ENCODE measurements around the gene TMEM190. TPM values are rescaled to one million over a fixed set of nuclear protein-coding genes. Genes with fewer than 3 reads are reported as not detected.

The TMEM190 gene
- total and polyA plus RNA-seq, 9 of the 15 experiments (the other 6 are each of a cell fraction or from before 2014, with no cell fraction given): not detected

DNA sequence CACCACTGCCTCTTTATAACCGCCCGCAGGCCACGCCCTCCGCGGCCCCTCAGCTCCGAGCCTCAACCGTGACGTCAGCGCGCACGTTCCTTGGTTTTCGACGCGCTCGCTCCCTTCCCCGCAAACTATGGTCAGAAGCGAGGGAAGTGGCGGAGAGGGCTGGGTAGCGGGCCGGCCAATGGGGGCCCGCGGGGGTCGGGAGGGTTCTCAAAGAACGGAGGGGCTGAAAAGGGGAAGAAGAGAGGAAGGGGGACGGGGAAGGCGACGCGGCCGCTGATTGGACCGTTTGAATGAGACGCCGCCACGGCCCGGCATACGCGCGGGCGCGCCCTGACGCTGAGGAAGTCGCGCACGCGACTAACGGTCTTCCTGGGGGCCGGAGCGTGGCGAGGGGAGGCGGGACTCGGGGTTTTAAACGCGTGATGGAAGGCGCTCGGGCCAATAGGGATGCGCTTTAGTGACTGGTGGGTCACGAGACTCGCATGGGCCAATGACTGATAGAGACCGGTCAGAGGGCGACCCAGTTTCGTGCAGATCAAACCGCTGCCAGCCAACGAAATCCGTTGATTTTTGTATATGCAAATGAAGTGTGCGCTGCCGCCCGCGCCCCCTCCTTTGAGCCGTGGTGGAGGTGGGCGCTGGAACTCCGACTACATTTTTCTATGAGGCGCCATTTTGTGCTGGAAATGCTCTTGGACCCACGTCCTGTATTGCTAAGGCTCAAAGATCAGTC is 31.3 kb downstream of the TMEM190 start (continued):
- TF ChIP-seq ZNF133 (CRISPR knock-in tag; IDR thresholded peaks at IDR 0.05): no peak
- no peak for TF ChIP-seq TRIM28 (IDR thresholded peaks at IDR 0.05)
- TF ChIP-seq HDAC6 (IDR thresholded peaks at IDR 0.05; ENCODE audit: low read depth, low read length): no peak
- no peak; the same call in 1 of the 2 replicates for TF ChIP-seq KLF6 (CRISPR knock-in tag; IDR thresholded peaks at IDR 0.05; ENCODE audit: borderline replicate concordance)
- TF ChIP-seq LCOR (CRISPR knock-in tag; IDR thresholded peaks at IDR 0.05): peak; percentile 98
- TF ChIP-seq ETV5 (CRISPR knock-in tag; IDR thresholded peaks at IDR 0.05; ENCODE audit: low read depth): peak; percentile 84; the same call in 1 of the 2 replicates
- TF ChIP-seq, protein P1, sequence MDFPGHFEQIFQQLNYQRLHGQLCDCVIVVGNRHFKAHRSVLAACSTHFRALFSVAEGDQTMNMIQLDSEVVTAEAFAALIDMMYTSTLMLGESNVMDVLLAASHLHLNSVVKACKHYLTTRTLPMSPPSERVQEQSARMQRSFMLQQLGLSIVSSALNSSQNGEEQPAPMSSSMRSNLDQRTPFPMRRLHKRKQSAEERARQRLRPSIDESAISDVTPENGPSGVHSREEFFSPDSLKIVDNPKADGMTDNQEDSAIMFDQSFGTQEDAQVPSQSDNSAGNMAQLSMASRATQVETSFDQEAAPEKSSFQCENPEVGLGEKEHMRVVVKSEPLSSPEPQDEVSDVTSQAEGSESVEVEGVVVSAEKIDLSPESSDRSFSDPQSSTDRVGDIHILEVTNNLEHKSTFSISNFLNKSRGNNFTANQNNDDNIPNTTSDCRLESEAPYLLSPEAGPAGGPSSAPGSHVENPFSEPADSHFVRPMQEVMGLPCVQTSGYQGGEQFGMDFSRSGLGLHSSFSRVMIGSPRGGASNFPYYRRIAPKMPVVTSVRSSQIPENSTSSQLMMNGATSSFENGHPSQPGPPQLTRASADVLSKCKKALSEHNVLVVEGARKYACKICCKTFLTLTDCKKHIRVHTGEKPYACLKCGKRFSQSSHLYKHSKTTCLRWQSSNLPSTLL (IDR thresholded peaks at IDR 0.05): no peak
- TF ChIP-seq SMAD3 (CRISPR knock-in tag; conservative IDR thresholded peaks at IDR 0.05): 0 out of 2 replicates have a peak, but pooled peaks have one; percentile 17
- no peak for TF ChIP-seq FOXJ2 (tag; IDR thresholded peaks at IDR 0.05)
- TF ChIP-seq ATF7 (IDR thresholded peaks at IDR 0.05): peak; percentile 97
- no peak for TF ChIP-seq TAF15 (IDR thresholded peaks at IDR 0.05; ENCODE audit: low read depth, low read length)
- TF ChIP-seq TCF7 (IDR thresholded peaks at IDR 0.05; ENCODE audit: borderline replicate concordance): peak; percentile 18; the same call in 1 of the 2 replicates
- TF ChIP-seq, protein P2, sequence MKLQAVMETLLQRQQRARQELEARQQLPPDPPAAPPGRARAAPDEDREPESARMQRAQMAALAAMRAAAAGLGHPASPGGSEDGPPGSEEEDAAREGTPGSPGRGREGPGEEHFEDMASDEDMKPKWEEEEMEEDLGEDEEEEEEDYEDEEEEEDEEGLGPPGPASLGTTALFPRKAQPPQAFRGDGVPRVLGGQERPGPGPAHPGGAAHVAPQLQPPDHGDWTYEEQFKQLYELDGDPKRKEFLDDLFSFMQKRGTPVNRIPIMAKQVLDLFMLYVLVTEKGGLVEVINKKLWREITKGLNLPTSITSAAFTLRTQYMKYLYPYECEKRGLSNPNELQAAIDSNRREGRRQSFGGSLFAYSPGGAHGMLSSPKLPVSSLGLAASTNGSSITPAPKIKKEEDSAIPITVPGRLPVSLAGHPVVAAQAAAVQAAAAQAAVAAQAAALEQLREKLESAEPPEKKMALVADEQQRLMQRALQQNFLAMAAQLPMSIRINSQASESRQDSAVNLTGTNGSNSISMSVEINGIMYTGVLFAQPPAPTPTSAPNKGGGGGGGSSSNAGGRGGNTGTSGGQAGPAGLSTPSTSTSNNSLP (IDR thresholded peaks at IDR 0.05; ENCODE audit: borderline replicate concordance, low read depth, low read length): no peak
- TF ChIP-seq CSDE1 (IDR thresholded peaks at IDR 0.05): peak in 1 of 2 experiments; percentile 63; a peak in 1 of 4 replicates
- TF ChIP-seq NELFE (IDR thresholded peaks at IDR 0.05; ENCODE audit: insufficient read depth, insufficient read length): no peak
- no peak for TF ChIP-seq HOXB6 (CRISPR knock-in tag; IDR thresholded peaks at IDR 0.05; ENCODE audit: borderline replicate concordance)
- TF ChIP-seq, protein P3, sequence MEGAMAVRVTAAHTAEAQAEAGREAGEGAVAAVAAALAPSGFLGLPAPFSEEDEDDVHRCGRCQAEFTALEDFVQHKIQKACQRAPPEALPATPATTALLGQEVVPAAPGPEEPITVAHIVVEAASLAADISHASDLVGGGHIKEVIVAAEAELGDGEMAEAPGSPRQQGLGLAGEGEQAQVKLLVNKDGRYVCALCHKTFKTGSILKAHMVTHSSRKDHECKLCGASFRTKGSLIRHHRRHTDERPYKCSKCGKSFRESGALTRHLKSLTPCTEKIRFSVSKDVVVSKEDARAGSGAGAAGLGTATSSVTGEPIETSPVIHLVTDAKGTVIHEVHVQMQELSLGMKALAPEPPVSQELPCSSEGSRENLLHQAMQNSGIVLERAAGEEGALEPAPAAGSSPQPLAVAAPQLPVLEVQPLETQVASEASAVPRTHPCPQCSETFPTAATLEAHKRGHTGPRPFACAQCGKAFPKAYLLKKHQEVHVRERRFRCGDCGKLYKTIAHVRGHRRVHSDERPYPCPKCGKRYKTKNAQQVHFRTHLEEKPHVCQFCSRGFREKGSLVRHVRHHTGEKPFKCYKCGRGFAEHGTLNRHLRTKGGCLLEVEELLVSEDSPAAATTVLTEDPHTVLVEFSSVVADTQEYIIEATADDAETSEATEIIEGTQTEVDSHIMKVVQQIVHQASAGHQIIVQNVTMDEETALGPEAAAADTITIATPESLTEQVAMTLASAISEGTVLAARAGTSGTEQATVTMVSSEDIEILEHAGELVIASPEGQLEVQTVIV (CRISPR knock-in tag; IDR thresholded peaks at IDR 0.05; ENCODE audit: borderline replicate concordance): no peak
- TF ChIP-seq, protein P4, sequence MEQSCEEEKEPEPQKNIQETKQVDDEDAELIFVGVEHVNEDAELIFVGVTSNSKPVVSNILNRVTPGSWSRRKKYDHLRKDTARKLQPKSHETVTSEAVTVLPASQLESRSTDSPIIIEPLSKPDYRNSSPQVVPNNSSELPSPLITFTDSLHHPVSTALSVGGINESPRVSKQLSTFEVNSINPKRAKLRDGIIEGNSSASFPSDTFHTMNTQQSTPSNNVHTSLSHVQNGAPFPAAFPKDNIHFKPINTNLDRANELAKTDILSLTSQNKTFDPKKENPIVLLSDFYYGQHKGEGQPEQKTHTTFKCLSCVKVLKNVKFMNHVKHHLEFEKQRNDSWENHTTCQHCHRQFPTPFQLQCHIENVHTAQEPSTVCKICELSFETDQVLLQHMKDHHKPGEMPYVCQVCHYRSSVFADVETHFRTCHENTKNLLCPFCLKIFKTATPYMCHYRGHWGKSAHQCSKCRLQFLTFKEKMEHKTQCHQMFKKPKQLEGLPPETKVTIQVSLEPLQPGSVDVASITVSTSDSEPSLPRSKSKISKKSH (CRISPR knock-in tag; IDR thresholded peaks at IDR 0.05): no peak
- no peak for TF ChIP-seq ZNF384 (IDR thresholded peaks at IDR 0.05; ENCODE audit: low read depth, low read length)
- peak; percentile 100 for TF ChIP-seq L3MBTL2 (IDR thresholded peaks at IDR 0.05)
- TF ChIP-seq KAT8 (IDR thresholded peaks at IDR 0.05; ENCODE audit: low read depth): no peak
- no peak for TF ChIP-seq FIP1L1 (IDR thresholded peaks at IDR 0.05; ENCODE audit: low read depth, low read length, poor library complexity, severe bottlenecking)

Data from K562 (cell line).